ENCODE data around the gene HSDL1. TPM values are rescaled to one million over a fixed set of nuclear protein-coding genes. Genes with fewer than 3 reads are reported as not detected.

Gene HSDL1
- total and polyA plus RNA-seq, 2 of the 4 experiments (the other 2 are of a cell fraction) = 11.6 to 18.3 TPM

GRCh38 chr16:84105301-84105815 is 39.6 kb downstream of the HSDL1 start:
- Histone ChIP-seq H2BK20ac (ENCODE audit: low read depth, low read length) (no peak overlapping the region), H3K9me1 (ENCODE audit: insufficient read depth, low read length) (peaks cover 8% of the 10 kb centered on the region), H2BK5ac (ENCODE audit: low read depth, low read length, poor library complexity, severe bottlenecking) (no peak overlapping the region), H4K5ac (ENCODE audit: low read depth, low read length) (no peak overlapping the region), H3K23ac (ENCODE audit: low read depth, low read length) (no peak overlapping the region), H3K27ac (ENCODE audit: insufficient read depth, low read length) (no peak overlapping the region), H3K18ac (ENCODE audit: low read depth, low read length) (no peak overlapping the region), H3K4ac (ENCODE audit: low read depth, low read length) (no peak overlapping the region), H2AK5ac (ENCODE audit: low read depth, low read length) (no peak overlapping the region), H4K20me1 (ENCODE audit: insufficient read depth, low read length) (peaks cover 81% of the 10 kb centered on the region), H3K9me3 (ENCODE audit: control insufficient read depth, insufficient read depth, low read length) (no peaks in the 10 kb centered on the region), H3K4me2 (ENCODE audit: low read depth, low read length) (no peak overlapping the region), H2BK120ac (ENCODE audit: low read depth, low read length) (no peak overlapping the region), H2BK15ac (ENCODE audit: low read depth, low read length) (no peak overlapping the region), H3K36me3 (ENCODE audit: control insufficient read depth, insufficient read depth, low read length) (peaks cover 11% of the 10 kb centered on the region), H2AFZ (replicated peaks; ENCODE audit: low read length, poor library complexity) (no peak overlapping the region), H3K79me1 (ENCODE audit: low read depth in 1 of 2, low read length in 2 of 2) (peaks cover 35 to 85% of the 10 kb centered on the region in 2 experiments), H3K4me3 (ENCODE audit: insufficient read depth, low read depth, low read length) (no peak overlapping the region), H3K56ac (ENCODE audit: extremely low read depth, insufficient read depth, low read length) (no peak overlapping the region), H2AK9ac (replicated peaks; ENCODE audit: low read depth, low read length, poor library complexity) (no peak overlapping the region), H4K8ac (ENCODE audit: low read depth in 2 of 2, low read length in 2 of 2) (no peak overlapping the region), H3K27me3 (ENCODE audit: control insufficient read depth, insufficient read depth, low read length) (no peaks in the 10 kb centered on the region), H4K91ac (ENCODE audit: insufficient read depth, low read depth, low read length) (no peak overlapping the region), H3K9ac (ENCODE audit: low read depth, low read length) (no peak overlapping the region), H3K14ac (replicated peaks; ENCODE audit: low read depth, low read length) (no peak overlapping the region), H3K4me1 (ENCODE audit: control insufficient read depth, insufficient read depth, low read length) (peaks cover 3% of the 10 kb centered on the region)
- ChIA-PET POLR2A (ENCODE audit: unreplicated experiment) (no interaction called here), CTCF (interaction anchor here (0.7 kb wide), 1 partner anchor 72 kb away, joined by 5 read pairs; no protein-coding TSS in a partner anchor)
- in situ Hi-C loops (cut with MboI; ENCODE audit: low sequenced_read_pairs) (no loop called here), intact Hi-C loops (cut with micrococcal nuclease) (no loop called here), dilution Hi-C loops (cut with HindIII; ENCODE audit: low sequenced_read_pairs, unreplicated experiment) (no loop called here)
- ATAC-seq (ENCODE audit: low read depth) (no peak), DNase-seq (no peak)
- BruUV-seq (replicated peaks) = no TSS peak
- 75% methylated on average over 3 of the region's 12 CpGs; no CpG with 5 or more reads in 1 of the 2 experiments for WGBS, 2 experiments (ENCODE audit: extremely low coverage in 2 of 2, insufficient read length in 1 of 2)
- TF ChIP-seq NFE2L2 (IDR thresholded peaks at IDR 0.05; ENCODE audit: low read depth, low read length) (no peak), MAFK (IDR thresholded peaks at IDR 0.05; ENCODE audit: low read depth, low read length) (no peak), BHLHE40 (IDR thresholded peaks at IDR 0.05; ENCODE audit: low read depth, low read length) (no peak), FOS (IDR thresholded peaks at IDR 0.05; ENCODE audit: low read depth, low read length) (no peak), MXI1 (IDR thresholded peaks at IDR 0.05; ENCODE audit: borderline replicate concordance, low read depth, low read length) (no peak), SMC3 (IDR thresholded peaks at IDR 0.05; ENCODE audit: low read depth, low read length) (no peak), RAD21 (IDR thresholded peaks at IDR 0.05; ENCODE audit: low read length) (no peak)
